ENCODE measurements around the gene PIEZO1. TPM values are rescaled to one million over a fixed set of nuclear protein-coding genes. Genes with fewer than 3 reads are reported as not detected.

Gene PIEZO1
- total and polyA plus RNA-seq, 2 experiments from 2014 or later = 30.4 to 70.1 TPM

DNA sequence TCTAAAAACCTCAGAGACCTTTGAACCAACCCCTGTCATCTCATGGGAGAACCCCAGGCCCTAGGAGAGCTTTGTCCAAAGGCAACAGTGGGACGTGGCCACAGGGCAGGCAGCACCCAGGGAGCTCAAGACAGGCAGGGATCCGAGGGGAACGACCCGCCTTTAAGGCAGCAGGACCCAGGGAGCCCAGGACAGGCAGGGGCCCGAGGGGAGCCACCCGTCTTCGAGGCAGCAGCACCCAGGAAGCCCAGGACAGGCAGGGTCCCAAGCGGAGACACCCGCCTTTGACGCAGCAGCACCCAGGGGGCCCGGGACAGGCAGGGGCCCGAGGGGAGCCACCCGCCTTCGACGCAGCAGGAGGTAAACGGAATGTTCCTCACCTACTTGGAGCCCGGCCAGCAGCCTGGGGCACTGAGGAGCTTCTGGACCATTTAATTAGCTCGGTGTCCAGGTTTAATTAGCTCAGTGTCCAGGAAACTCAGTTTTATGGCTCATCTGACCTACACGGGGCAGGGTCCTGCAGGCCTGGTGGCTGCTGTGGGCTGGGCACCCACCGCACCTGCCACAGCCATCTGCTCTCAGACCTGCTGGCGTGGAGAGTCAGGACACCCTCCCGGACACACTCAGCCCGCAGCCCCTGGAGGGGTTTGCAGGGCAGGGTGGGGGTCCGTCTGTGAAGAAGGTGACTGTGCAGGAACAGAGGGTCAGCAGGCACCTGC is 24.4 kb downstream of the PIEZO1 start (continued):
- no peak for TF ChIP-seq JUNB (IDR thresholded peaks at IDR 0.05; ENCODE audit: unreplicated experiment)
- TF ChIP-seq, protein P1, sequence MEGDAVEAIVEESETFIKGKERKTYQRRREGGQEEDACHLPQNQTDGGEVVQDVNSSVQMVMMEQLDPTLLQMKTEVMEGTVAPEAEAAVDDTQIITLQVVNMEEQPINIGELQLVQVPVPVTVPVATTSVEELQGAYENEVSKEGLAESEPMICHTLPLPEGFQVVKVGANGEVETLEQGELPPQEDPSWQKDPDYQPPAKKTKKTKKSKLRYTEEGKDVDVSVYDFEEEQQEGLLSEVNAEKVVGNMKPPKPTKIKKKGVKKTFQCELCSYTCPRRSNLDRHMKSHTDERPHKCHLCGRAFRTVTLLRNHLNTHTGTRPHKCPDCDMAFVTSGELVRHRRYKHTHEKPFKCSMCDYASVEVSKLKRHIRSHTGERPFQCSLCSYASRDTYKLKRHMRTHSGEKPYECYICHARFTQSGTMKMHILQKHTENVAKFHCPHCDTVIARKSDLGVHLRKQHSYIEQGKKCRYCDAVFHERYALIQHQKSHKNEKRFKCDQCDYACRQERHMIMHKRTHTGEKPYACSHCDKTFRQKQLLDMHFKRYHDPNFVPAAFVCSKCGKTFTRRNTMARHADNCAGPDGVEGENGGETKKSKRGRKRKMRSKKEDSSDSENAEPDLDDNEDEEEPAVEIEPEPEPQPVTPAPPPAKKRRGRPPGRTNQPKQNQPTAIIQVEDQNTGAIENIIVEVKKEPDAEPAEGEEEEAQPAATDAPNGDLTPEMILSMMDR (conservative IDR thresholded peaks at IDR 0.05; ENCODE audit: low read depth in 2 of 2) = no peak
- no peak for TF ChIP-seq ZNF114 (CRISPR knock-in tag; IDR thresholded peaks at IDR 0.05)
- TF ChIP-seq, protein P2, sequence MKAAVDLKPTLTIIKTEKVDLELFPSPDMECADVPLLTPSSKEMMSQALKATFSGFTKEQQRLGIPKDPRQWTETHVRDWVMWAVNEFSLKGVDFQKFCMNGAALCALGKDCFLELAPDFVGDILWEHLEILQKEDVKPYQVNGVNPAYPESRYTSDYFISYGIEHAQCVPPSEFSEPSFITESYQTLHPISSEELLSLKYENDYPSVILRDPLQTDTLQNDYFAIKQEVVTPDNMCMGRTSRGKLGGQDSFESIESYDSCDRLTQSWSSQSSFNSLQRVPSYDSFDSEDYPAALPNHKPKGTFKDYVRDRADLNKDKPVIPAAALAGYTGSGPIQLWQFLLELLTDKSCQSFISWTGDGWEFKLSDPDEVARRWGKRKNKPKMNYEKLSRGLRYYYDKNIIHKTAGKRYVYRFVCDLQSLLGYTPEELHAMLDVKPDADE (IDR thresholded peaks at IDR 0.05) = no peak
- no peak for TF ChIP-seq EZH2phosphoT487 (IDR thresholded peaks at IDR 0.05; ENCODE audit: unreplicated experiment)
- no peak for TF ChIP-seq EZH2 (IDR thresholded peaks at IDR 0.05; ENCODE audit: low read depth, unreplicated experiment)

DNA sequence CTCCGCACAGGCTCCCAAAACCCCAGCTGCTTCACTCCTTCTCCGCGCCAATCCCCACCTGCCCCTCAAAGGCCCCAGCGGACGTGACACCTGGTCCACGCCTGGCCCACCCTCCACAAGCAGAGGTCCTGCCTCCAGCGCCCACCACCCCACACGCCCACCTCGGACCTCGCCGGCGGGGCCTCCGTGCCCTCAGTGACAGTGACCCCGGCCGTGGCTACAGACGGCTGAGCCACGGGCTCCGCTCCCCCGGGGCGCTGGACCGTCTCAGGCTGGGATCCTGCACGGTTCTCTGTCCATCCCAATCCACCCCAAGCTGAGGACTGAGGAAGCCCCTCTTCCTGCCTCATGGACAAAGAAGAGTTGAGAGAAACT is 25.1 kb downstream of the PIEZO1 start:
- Mint-ChIP-seq H3K4me1 (peaks cover 48% of the 10 kb centered on the region), H3K27me3 (ENCODE audit: insufficient read depth, low read depth, poor library complexity) (peaks cover 25% of the 10 kb centered on the region), H3K4me3 (no peak overlapping the region), H3K27ac (peak overlapping the region; percentile 52; the same call in 1 of the 2 replicates), H3K36me3 (ENCODE audit: low read depth) (no peaks in the 10 kb centered on the region; the same call in 2 of the 3 replicates), H3K9me3 (no peaks in the 10 kb centered on the region)
- H3K79me2 ChIP-seq (replicated peaks; ENCODE audit: insufficient read depth) = peaks cover 7% of the 10 kb centered on the region
- H3K36me3 ChIP-seq (ENCODE audit: insufficient read depth) = no peaks in the 10 kb centered on the region
- peaks cover 9% of the 10 kb centered on the region for H3K4me1 ChIP-seq (ENCODE audit: insufficient read depth)
- H3K9me2 ChIP-seq (ENCODE audit: insufficient read depth) = no peaks in the 10 kb centered on the region
- 0 out of 2 replicates have a peak overlapping the region, but pooled peaks have one; percentile 80 for H3K27ac ChIP-seq (ENCODE audit: low read depth)
- no peak overlapping the region for H3K4me2 ChIP-seq
- H4K20me1 ChIP-seq (replicated peaks; ENCODE audit: insufficient read depth) = no peaks in the 10 kb centered on the region
- no peak overlapping the region for H3K4me3 ChIP-seq
- DNase-seq (ENCODE audit: low spot score) = no peak
- H3K27me3 ChIP-seq (ENCODE audit: insufficient read depth) = no peaks in the 10 kb centered on the region
- no peak for ATAC-seq
- peaks cover 10% of the 10 kb centered on the region; the same call in 1 of the 2 replicates for H3F3A ChIP-seq (replicated peaks; ENCODE audit: low read depth)
- H2AFZ ChIP-seq = no peak overlapping the region
- TF ChIP-seq, protein P3, sequence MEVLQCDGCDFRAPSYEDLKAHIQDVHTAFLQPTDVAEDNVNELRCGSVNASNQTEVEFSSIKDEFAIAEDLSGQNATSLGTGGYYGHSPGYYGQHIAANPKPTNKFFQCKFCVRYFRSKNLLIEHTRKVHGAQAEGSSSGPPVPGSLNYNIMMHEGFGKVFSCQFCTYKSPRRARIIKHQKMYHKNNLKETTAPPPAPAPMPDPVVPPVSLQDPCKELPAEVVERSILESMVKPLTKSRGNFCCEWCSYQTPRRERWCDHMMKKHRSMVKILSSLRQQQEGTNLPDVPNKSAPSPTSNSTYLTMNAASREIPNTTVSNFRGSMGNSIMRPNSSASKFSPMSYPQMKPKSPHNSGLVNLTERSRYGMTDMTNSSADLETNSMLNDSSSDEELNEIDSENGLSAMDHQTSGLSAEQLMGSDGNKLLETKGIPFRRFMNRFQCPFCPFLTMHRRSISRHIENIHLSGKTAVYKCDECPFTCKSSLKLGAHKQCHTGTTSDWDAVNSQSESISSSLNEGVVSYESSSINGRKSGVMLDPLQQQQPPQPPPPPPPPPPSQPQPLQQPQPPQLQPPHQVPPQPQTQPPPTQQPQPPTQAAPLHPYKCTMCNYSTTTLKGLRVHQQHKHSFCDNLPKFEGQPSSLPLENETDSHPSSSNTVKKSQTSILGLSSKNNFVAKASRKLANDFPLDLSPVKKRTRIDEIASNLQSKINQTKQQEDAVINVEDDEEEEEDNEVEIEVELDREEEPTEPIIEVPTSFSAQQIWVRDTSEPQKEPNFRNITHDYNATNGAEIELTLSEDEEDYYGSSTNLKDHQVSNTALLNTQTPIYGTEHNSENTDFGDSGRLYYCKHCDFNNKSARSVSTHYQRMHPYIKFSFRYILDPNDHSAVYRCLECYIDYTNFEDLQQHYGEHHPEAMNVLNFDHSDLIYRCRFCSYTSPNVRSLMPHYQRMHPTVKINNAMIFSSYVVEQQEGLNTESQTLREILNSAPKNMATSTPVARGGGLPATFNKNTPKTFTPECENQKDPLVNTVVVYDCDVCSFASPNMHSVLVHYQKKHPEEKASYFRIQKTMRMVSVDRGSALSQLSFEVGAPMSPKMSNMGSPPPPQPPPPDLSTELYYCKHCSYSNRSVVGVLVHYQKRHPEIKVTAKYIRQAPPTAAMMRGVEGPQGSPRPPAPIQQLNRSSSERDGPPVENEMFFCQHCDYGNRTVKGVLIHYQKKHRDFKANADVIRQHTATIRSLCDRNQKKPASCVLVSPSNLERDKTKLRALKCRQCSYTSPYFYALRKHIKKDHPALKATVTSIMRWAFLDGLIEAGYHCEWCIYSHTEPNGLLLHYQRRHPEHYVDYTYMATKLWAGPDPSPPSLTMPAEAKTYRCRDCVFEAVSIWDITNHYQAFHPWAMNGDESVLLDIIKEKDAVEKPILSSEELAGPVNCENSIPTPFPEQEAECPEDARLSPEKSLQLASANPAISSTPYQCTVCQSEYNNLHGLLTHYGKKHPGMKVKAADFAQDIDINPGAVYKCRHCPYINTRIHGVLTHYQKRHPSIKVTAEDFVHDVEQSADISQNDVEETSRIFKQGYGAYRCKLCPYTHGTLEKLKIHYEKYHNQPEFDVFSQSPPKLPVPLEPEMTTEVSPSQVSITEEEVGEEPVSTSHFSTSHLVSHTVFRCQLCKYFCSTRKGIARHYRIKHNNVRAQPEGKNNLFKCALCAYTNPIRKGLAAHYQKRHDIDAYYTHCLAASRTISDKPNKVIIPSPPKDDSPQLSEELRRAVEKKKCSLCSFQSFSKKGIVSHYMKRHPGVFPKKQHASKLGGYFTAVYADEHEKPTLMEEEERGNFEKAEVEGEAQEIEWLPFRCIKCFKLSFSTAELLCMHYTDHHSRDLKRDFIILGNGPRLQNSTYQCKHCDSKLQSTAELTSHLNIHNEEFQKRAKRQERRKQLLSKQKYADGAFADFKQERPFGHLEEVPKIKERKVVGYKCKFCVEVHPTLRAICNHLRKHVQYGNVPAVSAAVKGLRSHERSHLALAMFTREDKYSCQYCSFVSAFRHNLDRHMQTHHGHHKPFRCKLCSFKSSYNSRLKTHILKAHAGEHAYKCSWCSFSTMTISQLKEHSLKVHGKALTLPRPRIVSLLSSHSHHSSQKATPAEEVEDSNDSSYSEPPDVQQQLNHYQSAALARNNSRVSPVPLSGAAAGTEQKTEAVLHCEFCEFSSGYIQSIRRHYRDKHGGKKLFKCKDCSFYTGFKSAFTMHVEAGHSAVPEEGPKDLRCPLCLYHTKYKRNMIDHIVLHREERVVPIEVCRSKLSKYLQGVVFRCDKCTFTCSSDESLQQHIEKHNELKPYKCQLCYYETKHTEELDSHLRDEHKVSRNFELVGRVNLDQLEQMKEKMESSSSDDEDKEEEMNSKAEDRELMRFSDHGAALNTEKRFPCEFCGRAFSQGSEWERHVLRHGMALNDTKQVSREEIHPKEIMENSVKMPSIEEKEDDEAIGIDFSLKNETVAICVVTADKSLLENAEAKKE (CRISPR knock-in tag; IDR thresholded peaks at IDR 0.05) = no peak
- TF ChIP-seq CREB1 (CRISPR knock-in tag; IDR thresholded peaks at IDR 0.05; ENCODE audit: low read depth) = no peak
- TF ChIP-seq, protein P1 (conservative IDR thresholded peaks at IDR 0.05; ENCODE audit: low read depth in 2 of 2) = no peak
- no peak for TF ChIP-seq STAT1 (IDR thresholded peaks at IDR 0.05; ENCODE audit: unreplicated experiment)
- TF ChIP-seq JUNB (IDR thresholded peaks at IDR 0.05; ENCODE audit: unreplicated experiment) = no peak
- TF ChIP-seq EZH2 (IDR thresholded peaks at IDR 0.05; ENCODE audit: low read depth, unreplicated experiment) = no peak
- no peak for TF ChIP-seq NANOG (IDR thresholded peaks at IDR 0.05; ENCODE audit: borderline replicate concordance)
- no peak for TF ChIP-seq EZH2phosphoT487 (IDR thresholded peaks at IDR 0.05; ENCODE audit: unreplicated experiment)
- TF ChIP-seq ZNF331 (CRISPR knock-in tag; IDR thresholded peaks at IDR 0.05; ENCODE audit: low read depth) = no peak
- no peak for TF ChIP-seq POLR2AphosphoS5 (IDR thresholded peaks at IDR 0.05; ENCODE audit: low read depth)
- TF ChIP-seq ZNF114 (CRISPR knock-in tag; IDR thresholded peaks at IDR 0.05) = no peak

All from GM23338 (cell line).